Astrocyte of the spinal cord (primary cell): ENCODE results near the gene ELOVL2.

Source experiments
- DNase-seq: peaks from one replicate; pipeline ENCODE4 v3.0.0; 2011; ENCODE audit warnings: low read depth, low spot score
- H3K4me3 ChIP-seq: 2 replicates; pipeline ENCODE4 v1.5.1; 2011; ENCODE audit warnings: low read depth, mild to moderate bottlenecking, low read length, moderate library complexity
- CTCF ChIP-seq: IDR thresholded peaks from 2 replicates; pipeline ENCODE4 v1.5.1; 2012; ENCODE audit warnings: low read depth, mild to moderate bottlenecking, low read length, inconsistent platforms
- in situ Hi-C: cut with HindIII; loops from 2 replicates; pipeline ENCODE4 v1.10.0; 2017; ENCODE audit warnings: low sequenced_read_pairs

Gene ELOVL2

GRCh38 chr6:10951675-10952282, 92.3 kb downstream of the ELOVL2 start:
- TF ChIP-seq CTCF: peak; percentile 69
- peak; percentile 68 for DNase-seq
- in situ Hi-C loops: loop anchor here (25.0 kb wide), 1 partner anchor 536 kb away; no protein-coding TSS in a partner anchor
- H3K4me3 ChIP-seq: no peak overlapping the region

- in situ Hi-C loops: loop anchor here (25.0 kb wide), 1 partner anchor 537 kb away; no protein-coding TSS in a partner anchor
- TF ChIP-seq CTCF: no peak
- no peak overlapping the region for H3K4me3 ChIP-seq
- DNase-seq: no peak
Observed at GRCh38 chr6:10949579-10950490, 94.3 kb downstream of the ELOVL2 start.

GRCh38 chr6:10947966-10948365, 96.1 kb downstream of the ELOVL2 start:
- H3K4me3 ChIP-seq: no peak overlapping the region
- no peak for DNase-seq
- no peak for TF ChIP-seq CTCF
- in situ Hi-C loops: no loop called here

- in situ Hi-C loops: no loop called here
- no peak for TF ChIP-seq CTCF
- no peak overlapping the region for H3K4me3 ChIP-seq
- DNase-seq: no peak
Observed at GRCh38 chr6:10945845-10946244, 98.3 kb downstream of the ELOVL2 start.

GRCh38 chr6:10939840-10940239, 104.3 kb downstream of the ELOVL2 start:
- TF ChIP-seq CTCF: no peak
- no peak overlapping the region for H3K4me3 ChIP-seq
- in situ Hi-C loops: no loop called here
- no peak for DNase-seq

GRCh38 chr6:10933126-10933525, 111.0 kb downstream of the ELOVL2 start:
- DNase-seq: no peak
- in situ Hi-C loops: no loop called here
- no peak overlapping the region for H3K4me3 ChIP-seq
- TF ChIP-seq CTCF: no peak
